ENCODE data around the gene FGD6. TPM values are rescaled to one million over a fixed set of nuclear protein-coding genes. Genes with fewer than 3 reads are reported as not detected.

The FGD6 gene
- total RNA-seq, 1 experiment from 2014 or later, result 66.6 TPM

DNA sequence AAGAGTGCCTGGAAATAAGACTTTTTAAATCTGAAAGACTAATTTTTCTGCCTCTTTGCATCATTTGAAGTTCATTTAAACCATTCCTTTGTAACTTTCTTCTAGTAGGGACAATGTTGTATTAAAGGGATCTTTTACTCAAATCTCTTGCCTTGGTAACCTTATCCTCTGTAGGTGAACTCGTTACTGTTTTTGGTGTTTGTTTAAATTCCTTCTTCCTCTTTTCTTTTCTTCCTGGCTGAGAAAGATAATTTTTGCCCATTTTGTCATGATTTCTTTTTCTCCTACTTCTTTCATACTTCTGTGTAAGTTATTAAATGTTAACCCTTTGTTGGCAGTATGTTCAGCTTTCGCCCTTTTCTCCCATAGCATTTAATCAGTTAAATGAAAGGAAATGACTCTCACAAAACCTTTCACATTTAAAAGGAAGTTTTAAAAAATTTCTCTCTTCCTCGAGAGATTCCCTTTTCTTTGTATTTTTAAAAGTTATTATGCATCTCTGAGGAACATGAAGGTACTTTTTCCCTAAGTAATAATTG, 10.6 kb upstream of the FGD6 start:
- H3K4me3 Mint-ChIP-seq (ENCODE audit: low read depth, unreplicated experiment), result no peak overlapping the region
- no peaks in the 10 kb centered on the region for H3K27me3 Mint-ChIP-seq (ENCODE audit: unreplicated experiment)
- DNase-seq, result no peak
- no TSS peak for BruUV-seq (replicated peaks)
- H3K9me3 Mint-ChIP-seq (ENCODE audit: low read depth, unreplicated experiment), result no peaks in the 10 kb centered on the region
- peaks cover 52% of the 10 kb centered on the region for H3K4me1 Mint-ChIP-seq (ENCODE audit: low read depth, unreplicated experiment)
- H3K36me3 Mint-ChIP-seq (ENCODE audit: insufficient read depth, unreplicated experiment), result peaks cover 35% of the 10 kb centered on the region
- peak overlapping the region; percentile 30 for H3K27ac Mint-ChIP-seq (ENCODE audit: unreplicated experiment)
- TF ChIP-seq, protein P1, sequence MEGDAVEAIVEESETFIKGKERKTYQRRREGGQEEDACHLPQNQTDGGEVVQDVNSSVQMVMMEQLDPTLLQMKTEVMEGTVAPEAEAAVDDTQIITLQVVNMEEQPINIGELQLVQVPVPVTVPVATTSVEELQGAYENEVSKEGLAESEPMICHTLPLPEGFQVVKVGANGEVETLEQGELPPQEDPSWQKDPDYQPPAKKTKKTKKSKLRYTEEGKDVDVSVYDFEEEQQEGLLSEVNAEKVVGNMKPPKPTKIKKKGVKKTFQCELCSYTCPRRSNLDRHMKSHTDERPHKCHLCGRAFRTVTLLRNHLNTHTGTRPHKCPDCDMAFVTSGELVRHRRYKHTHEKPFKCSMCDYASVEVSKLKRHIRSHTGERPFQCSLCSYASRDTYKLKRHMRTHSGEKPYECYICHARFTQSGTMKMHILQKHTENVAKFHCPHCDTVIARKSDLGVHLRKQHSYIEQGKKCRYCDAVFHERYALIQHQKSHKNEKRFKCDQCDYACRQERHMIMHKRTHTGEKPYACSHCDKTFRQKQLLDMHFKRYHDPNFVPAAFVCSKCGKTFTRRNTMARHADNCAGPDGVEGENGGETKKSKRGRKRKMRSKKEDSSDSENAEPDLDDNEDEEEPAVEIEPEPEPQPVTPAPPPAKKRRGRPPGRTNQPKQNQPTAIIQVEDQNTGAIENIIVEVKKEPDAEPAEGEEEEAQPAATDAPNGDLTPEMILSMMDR (IDR thresholded peaks at IDR 0.05; ENCODE audit: unreplicated experiment), result no peak
- intact Hi-C loops (cut with micrococcal nuclease; ENCODE audit: unreplicated experiment), result no loop called here
- CTCF ChIA-PET, result no interaction called here

GRCh38 chr12:95225645-95226212, 8.5 kb upstream of the FGD6 start:
- Mint-ChIP-seq H3K27me3 (ENCODE audit: unreplicated experiment) (no peaks in the 10 kb centered on the region), H3K9me3 (ENCODE audit: low read depth, unreplicated experiment) (no peaks in the 10 kb centered on the region), H3K4me1 (ENCODE audit: low read depth, unreplicated experiment) (peaks cover 40% of the 10 kb centered on the region), H3K4me3 (ENCODE audit: low read depth, unreplicated experiment) (no peak overlapping the region), H3K27ac (ENCODE audit: unreplicated experiment) (peak overlapping the region; percentile 85), H3K36me3 (ENCODE audit: insufficient read depth, unreplicated experiment) (peaks cover 41% of the 10 kb centered on the region)
- TF ChIP-seq, protein P1 (IDR thresholded peaks at IDR 0.05; ENCODE audit: unreplicated experiment), result no peak
- intact Hi-C loops (cut with micrococcal nuclease; ENCODE audit: unreplicated experiment), result no loop called here
- DNase-seq, result no peak
- CTCF ChIA-PET, result no interaction called here
- no TSS peak for BruUV-seq (replicated peaks)

GRCh38 chr12:95224202-95225170, 7.2 kb upstream of the FGD6 start:
- CTCF ChIA-PET, result interaction anchor here (1.2 kb wide), 1 partner anchor 108 kb away, joined by 4 read pairs; no protein-coding TSS in a partner anchor
- H3K9me3 Mint-ChIP-seq (ENCODE audit: low read depth, unreplicated experiment), result no peaks in the 10 kb centered on the region
- no peak for DNase-seq
- peaks cover 46% of the 10 kb centered on the region for H3K36me3 Mint-ChIP-seq (ENCODE audit: insufficient read depth, unreplicated experiment)
- H3K27ac Mint-ChIP-seq (ENCODE audit: unreplicated experiment), result peak overlapping the region; percentile 85
- H3K27me3 Mint-ChIP-seq (ENCODE audit: unreplicated experiment), result no peaks in the 10 kb centered on the region
- H3K4me1 Mint-ChIP-seq (ENCODE audit: low read depth, unreplicated experiment), result peaks cover 35% of the 10 kb centered on the region
- no peak overlapping the region for H3K4me3 Mint-ChIP-seq (ENCODE audit: low read depth, unreplicated experiment)
- TF ChIP-seq, protein P1 (IDR thresholded peaks at IDR 0.05; ENCODE audit: unreplicated experiment), result no peak
- intact Hi-C loops (cut with micrococcal nuclease; ENCODE audit: unreplicated experiment), result no loop called here
- no TSS peak for BruUV-seq (replicated peaks)

- no peak for DNase-seq
- peaks cover 26% of the 10 kb centered on the region for H3K4me1 Mint-ChIP-seq (ENCODE audit: low read depth, unreplicated experiment)
- peaks cover 82% of the 10 kb centered on the region for H3K36me3 Mint-ChIP-seq (ENCODE audit: insufficient read depth, unreplicated experiment)
- CTCF ChIA-PET, result interaction anchor here (0.6 kb wide), 2 partner anchors 109 to 300 kb away, joined by 3 read pairs; no protein-coding TSS in a partner anchor
- intact Hi-C loops (cut with micrococcal nuclease; ENCODE audit: unreplicated experiment), result no loop called here
- H3K27ac Mint-ChIP-seq (ENCODE audit: unreplicated experiment), result peak overlapping the region; percentile 25
- TF ChIP-seq, protein P1 (IDR thresholded peaks at IDR 0.05; ENCODE audit: unreplicated experiment), result no peak
- peak overlapping the region; percentile 77 for H3K4me3 Mint-ChIP-seq (ENCODE audit: low read depth, unreplicated experiment)
- no peaks in the 10 kb centered on the region for H3K27me3 Mint-ChIP-seq (ENCODE audit: unreplicated experiment)
- no TSS peak for BruUV-seq (replicated peaks)
- H3K9me3 Mint-ChIP-seq (ENCODE audit: low read depth, unreplicated experiment), result no peaks in the 10 kb centered on the region
These were observed 3.5 kb upstream of the FGD6 start for GRCh38 chr12:95220726-95221125.
